Naive thymus-derived CD8-positive, alpha-beta T cell (primary cell): Measurements from ENCODE around the gene XDH. TPM values are rescaled to one million over a fixed set of nuclear protein-coding genes. Genes with fewer than 3 reads are reported as not detected.

ENCODE experiments used
- ATAC-seq, 2 donors: fragments of 150-1000 bp; cut with Tn5 transposase in 1 of 2; sonication (Bioruptor Pico), chemical (Tn5 transposase) in 1 of 2; 1 replicate in 1 of 2; 2 replicates in 1 of 2; pipeline ENCODE4 v1.10.0; 2021; ENCODE audit warnings: mild to moderate bottlenecking in 2 of 2, moderate library complexity in 2 of 2
- POLR2A ChIA-PET: fragments of 350-600 bp; sonication (Branson Sonifier 250); formaldehyde crosslinking; loops from one replicate; lab custom pipeline; 2021; ENCODE audit warnings: antibody characterized with exemption; lab: Charles Lee
- DNase-seq, 10 donors: peaks; one replicate each; pipeline versions ENCODE4 v3.0.0 to v3.0.0-alpha.2; 2020 to 2022
- H3K27ac Mint-ChIP-seq, 10 donors: one replicate each; pipeline ENCODE4 v1.8.0; 2020 to 2022; ENCODE audit warnings: mild to moderate bottlenecking in 10 of 10, mixed read lengths in 10 of 10, moderate library complexity in 4 of 10, inconsistent platforms in 1 of 10
- H3K27me3 Mint-ChIP-seq, 5 donors: one replicate each; pipeline ENCODE4 v1.8.0; 2021 to 2022; ENCODE audit warnings: mixed read lengths in 5 of 5
- H3K36me3 Mint-ChIP-seq, 3 donors: one replicate each; pipeline ENCODE4 v1.8.0; 2020 to 2022; ENCODE audit warnings: mixed read lengths in 3 of 3, mild to moderate bottlenecking in 2 of 3, inconsistent platforms in 1 of 3
- H3K4me1 Mint-ChIP-seq, 4 donors: one replicate each; pipeline ENCODE4 v1.8.0; 2021 to 2022; ENCODE audit warnings: mixed read lengths in 4 of 4
- H3K4me3 Mint-ChIP-seq, 10 donors: one replicate each; pipeline ENCODE4 v1.8.0; 2020 to 2022; ENCODE audit warnings: mild to moderate bottlenecking in 10 of 10, mixed read lengths in 10 of 10, moderate library complexity in 6 of 10, inconsistent platforms in 1 of 10
- H3K9me3 Mint-ChIP-seq, 9 donors: one replicate each; pipeline ENCODE4 v1.8.0; 2020 to 2022; ENCODE audit warnings: mixed read lengths in 9 of 9, mild to moderate bottlenecking in 3 of 9, inconsistent platforms in 1 of 9, moderate library complexity in 1 of 9
- polyA plus RNA-seq, 3 donors: library from polyadenylated mRNA; unstranded; fragments of 300-500 nt; fragmentation: Illumina TruSeq; gene quantifications; one replicate each; pipeline ENCODE4 v1.2.3, GENCODE V29; 2021
- total RNA-seq, 8 experiments: library from RNA in 2 of 8; stranded (reverse) in 2 of 8; gene quantifications; one replicate each; pipeline ENCODE4 v1.2.3 and lab custom pipeline; 2021 to 2026

XDH gene
- total and polyA plus RNA-seq, 5 experiments from 2014 or later, result not detected

DNA sequence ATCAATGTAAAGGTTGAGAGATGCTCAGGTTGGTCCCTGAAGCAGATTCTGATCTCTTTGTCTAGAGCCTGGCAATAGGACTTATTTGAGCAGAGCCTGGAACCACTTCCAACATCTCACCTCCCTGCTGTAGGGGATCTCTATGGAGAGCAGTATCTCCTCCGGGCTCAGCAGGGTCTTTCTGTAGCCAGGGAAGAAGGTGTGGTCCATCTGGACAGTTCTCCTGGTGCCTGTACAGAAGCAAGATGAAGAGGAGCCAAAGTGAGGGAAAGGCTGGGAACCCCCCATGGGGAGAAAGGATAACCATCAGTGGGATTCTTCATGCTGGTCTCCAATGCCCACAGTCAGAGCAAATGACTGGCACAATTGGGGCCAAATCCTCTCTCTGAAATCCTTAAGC, 34.8 kb downstream of the XDH start:
- Mint-ChIP-seq H3K4me1 (peaks cover 0 to 1% (median 0%) of the 10 kb centered on the region in 4 donors), H3K27me3 (peaks cover 0 to under 1% (median 0%) of the 10 kb centered on the region in 5 donors), H3K9me3 (no peaks in the 10 kb centered on the region), H3K4me3 (no peak overlapping the region), H3K27ac (no peak overlapping the region), H3K36me3 (no peaks in the 10 kb centered on the region)
- no peak for DNase-seq
- ATAC-seq, result no peak
- POLR2A ChIA-PET, result no interaction called here

DNA sequence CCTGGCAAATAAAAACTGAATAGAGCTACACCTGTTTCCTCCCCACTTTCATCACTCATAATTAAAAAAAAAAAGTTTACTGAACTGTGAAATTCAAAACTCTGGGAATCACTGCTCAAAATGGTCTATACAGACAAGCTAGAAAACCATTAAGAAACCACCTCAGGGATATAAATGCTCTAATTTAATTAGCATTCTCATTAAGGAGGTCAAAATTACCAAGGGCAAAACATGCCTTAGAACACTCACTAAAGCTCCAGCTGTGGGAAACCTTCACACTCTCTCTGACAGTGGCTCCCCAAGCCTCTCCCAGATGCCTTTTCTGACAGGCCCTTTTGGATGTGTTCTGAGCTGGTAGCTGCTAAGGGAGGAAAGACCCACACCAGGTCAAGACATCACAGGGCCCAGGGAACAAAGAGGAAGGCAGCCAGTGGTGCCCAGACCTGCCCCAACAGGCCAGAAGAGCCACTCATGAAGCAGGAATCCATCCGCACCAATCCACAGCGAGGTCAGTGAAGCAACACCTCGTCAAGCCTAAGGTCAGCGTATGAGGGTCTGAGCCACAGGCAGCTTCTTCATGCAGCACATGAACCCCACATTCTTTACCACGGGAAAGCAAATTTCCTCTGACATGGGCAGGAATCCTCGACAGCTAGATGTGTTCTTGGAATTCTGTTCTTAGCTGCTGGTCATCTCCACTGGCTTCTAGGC, 35.6 kb downstream of the XDH start:
- peaks cover 0 to 4% (median 0%) of the 10 kb centered on the region in 5 donors for H3K27me3 Mint-ChIP-seq
- no peak overlapping the region for H3K4me3 Mint-ChIP-seq
- H3K9me3 Mint-ChIP-seq, result no peaks in the 10 kb centered on the region
- no peak overlapping the region for H3K27ac Mint-ChIP-seq
- POLR2A ChIA-PET, result no interaction called here
- DNase-seq, result no peak
- no peak for ATAC-seq
- no peaks in the 10 kb centered on the region for H3K36me3 Mint-ChIP-seq
- peaks cover 0 to 1% (median 0%) of the 10 kb centered on the region in 4 donors for H3K4me1 Mint-ChIP-seq

DNA sequence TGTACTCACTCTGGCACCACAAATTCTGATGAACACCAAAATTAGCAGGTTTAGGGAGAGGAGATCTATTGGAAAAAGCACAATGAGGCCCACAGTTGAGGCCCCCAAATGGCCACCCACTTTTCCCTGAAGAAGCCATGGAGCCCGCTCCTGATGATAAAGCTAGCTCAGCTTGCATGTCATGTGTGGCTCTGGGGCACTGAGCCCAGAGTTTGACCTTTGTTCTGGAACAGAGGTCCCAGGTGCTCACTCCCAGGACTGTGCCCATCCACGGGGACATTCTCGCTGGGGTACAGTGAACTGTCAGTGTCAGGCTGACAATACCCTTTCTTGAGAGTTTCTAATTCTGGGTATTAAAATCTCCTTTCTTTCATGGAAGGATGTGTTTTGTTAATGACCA, 36.2 kb downstream of the XDH start:
- DNase-seq (no peak), ATAC-seq (no peak)
- H3K9me3 Mint-ChIP-seq, result no peaks in the 10 kb centered on the region
- peaks cover 0 to 1% (median 0%) of the 10 kb centered on the region in 4 donors for H3K4me1 Mint-ChIP-seq
- H3K27ac Mint-ChIP-seq, result no peak overlapping the region
- no peaks in the 10 kb centered on the region for H3K36me3 Mint-ChIP-seq
- no peak overlapping the region for H3K4me3 Mint-ChIP-seq
- POLR2A ChIA-PET, result no interaction called here
- H3K27me3 Mint-ChIP-seq, result peaks cover 0 to 4% (median 0%) of the 10 kb centered on the region in 5 donors

DNA sequence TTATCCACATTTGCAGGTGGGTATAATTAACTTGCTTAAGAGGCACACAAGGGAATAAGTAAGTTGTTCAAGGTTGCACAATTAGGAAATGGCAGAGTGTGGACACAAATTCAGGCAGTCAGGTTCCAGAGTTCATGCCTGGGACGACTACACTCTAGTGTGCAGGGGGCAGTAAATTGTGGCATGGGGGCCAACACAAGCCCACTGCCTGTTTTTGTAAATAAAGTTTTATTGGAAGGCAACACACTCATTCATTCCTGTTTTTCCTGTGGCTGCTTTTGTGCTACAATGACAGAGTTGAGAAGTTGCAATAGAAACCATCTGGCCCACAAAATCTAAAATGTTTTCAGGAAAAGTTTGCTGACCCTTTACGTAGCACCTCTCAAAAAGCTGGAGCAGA, 41.4 kb downstream of the XDH start:
- POLR2A ChIA-PET, result no interaction called here
- Mint-ChIP-seq H3K36me3 (no peaks in the 10 kb centered on the region), H3K27me3 (peaks cover 0 to 4% (median 0%) of the 10 kb centered on the region in 5 donors), H3K4me1 (peaks cover 0 to under 1% (median 0%) of the 10 kb centered on the region in 4 donors), H3K27ac (no peak overlapping the region), H3K4me3 (no peak overlapping the region), H3K9me3 (no peaks in the 10 kb centered on the region)
- ATAC-seq (no peak), DNase-seq (no peak)

DNA sequence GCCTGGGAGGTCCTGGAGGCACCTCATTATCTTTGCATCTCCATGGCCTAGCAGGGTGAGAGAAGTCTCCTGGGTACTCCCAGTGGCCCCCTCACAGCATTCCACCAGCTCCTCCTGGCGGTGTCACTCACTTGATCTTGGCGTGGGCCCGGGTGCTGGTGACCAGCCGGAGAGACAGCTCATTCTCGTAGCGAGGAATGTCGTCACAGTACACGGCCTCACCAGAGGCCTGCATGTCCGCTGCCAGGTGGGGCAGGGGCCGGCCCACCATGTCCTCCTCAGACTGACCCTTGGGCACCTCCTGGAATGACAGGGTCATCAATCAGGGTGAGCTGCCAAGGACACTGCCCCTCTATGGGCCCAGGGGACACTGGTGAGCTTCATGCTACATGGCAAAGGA, 42.4 kb downstream of the XDH start:
- no peak overlapping the region for H3K27ac Mint-ChIP-seq
- peaks cover 0 to 4% (median 0%) of the 10 kb centered on the region in 5 donors for H3K27me3 Mint-ChIP-seq
- no peaks in the 10 kb centered on the region for H3K9me3 Mint-ChIP-seq
- H3K4me3 Mint-ChIP-seq, result no peak overlapping the region
- DNase-seq, result no peak
- H3K36me3 Mint-ChIP-seq, result no peaks in the 10 kb centered on the region
- H3K4me1 Mint-ChIP-seq, result no peaks in the 10 kb centered on the region
- POLR2A ChIA-PET, result interaction anchor here (0.7 kb wide), 1 partner anchor 10 kb away, joined by 3 read pairs; no protein-coding TSS in a partner anchor
- ATAC-seq, result no peak

DNA sequence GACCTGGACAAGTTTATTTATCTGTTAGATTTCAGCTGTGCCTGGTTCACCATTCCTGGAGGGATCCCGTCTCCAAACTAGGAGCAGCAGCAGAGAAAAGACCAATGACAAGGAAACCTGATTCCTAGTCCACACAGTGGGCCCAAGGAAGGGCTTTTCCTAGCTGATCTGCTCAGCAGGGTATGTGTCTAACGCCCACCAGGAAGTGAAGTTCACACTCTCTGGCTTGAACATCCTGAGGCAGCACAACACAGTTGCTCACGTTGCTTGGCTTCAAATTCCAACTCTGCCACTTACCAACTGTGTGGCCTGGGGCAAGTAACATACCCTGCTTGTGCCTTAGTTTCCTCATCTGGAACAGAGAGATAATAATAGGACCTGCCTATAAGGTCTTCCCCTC, 42.9 kb downstream of the XDH start:
- DNase-seq (no peak), ATAC-seq (no peak)
- POLR2A ChIA-PET, result interaction anchor here (0.7 kb wide), 1 partner anchor 9 kb away, joined by 3 read pairs; no protein-coding TSS in a partner anchor
- H3K36me3 Mint-ChIP-seq, result no peaks in the 10 kb centered on the region
- no peak overlapping the region for H3K27ac Mint-ChIP-seq
- peaks cover 0 to 4% (median 0%) of the 10 kb centered on the region in 5 donors for H3K27me3 Mint-ChIP-seq
- no peak overlapping the region for H3K4me3 Mint-ChIP-seq
- no peaks in the 10 kb centered on the region for H3K9me3 Mint-ChIP-seq
- H3K4me1 Mint-ChIP-seq, result no peaks in the 10 kb centered on the region

DNA sequence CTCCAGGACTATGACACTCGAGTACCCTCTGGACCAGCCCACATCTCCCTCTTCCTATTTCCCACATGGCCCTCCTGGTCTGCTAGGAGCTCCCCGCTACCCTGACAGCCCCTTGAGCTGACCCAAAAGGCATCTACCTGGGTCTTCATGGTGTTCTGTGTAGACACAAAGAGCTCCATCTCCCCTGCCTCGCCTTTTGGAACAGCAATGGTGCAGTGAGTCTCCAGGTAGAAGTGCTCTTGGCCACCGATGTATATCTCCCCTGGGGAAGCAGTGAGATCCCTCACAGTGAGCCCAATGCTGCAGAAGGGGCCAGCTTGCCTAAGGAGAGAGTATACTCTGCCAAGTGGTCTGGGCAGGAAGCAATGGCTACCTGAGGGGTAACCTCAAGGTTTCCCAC, 47.8 kb downstream of the XDH start:
- H3K4me3 Mint-ChIP-seq, result no peak overlapping the region
- H3K27me3 Mint-ChIP-seq, result peaks cover 0 to 2% (median 0%) of the 10 kb centered on the region in 5 donors
- H3K36me3 Mint-ChIP-seq, result no peaks in the 10 kb centered on the region
- no peak for ATAC-seq
- no peaks in the 10 kb centered on the region for H3K9me3 Mint-ChIP-seq
- no peaks in the 10 kb centered on the region for H3K4me1 Mint-ChIP-seq
- POLR2A ChIA-PET, result no interaction called here
- no peak overlapping the region for H3K27ac Mint-ChIP-seq
- no peak for DNase-seq

DNA sequence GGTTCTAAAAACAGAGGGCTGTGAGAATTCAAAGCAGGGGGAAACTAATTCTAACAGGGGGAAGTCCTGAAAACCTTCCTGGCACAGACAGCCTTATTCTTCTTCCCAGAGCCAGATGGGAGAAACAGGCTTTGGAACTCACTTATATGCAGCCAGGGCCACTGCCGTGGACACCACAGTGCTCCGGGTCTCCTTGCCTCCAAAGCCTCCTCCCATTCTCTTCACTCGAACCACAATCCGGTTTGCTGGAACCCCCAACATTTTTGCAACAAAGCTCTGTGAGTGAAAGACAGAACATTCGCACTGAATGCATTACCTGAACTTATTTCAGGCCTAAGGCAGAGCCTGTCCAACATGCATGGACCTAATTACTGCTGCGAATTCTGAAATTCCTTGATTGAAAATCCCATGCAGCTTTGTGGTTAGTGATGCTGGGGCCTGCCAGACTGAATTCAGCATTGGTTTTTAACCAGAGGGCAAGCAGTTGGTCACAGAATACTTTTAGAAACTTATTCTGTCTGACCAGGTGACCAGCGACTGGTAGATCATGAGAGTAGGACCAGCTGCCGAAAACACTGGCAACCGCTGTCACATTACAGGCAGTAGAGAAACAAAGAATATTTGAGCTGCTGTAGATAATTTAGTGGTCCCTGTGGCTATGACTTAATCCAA, 48.6 kb downstream of the XDH start:
- Mint-ChIP-seq H3K36me3 (no peaks in the 10 kb centered on the region), H3K27ac (no peak overlapping the region), H3K27me3 (peaks cover 0 to 2% (median 0%) of the 10 kb centered on the region in 5 donors), H3K4me1 (no peaks in the 10 kb centered on the region), H3K9me3 (no peaks in the 10 kb centered on the region), H3K4me3 (no peak overlapping the region)
- POLR2A ChIA-PET, result no interaction called here
- DNase-seq (no peak), ATAC-seq (no peak)

DNA sequence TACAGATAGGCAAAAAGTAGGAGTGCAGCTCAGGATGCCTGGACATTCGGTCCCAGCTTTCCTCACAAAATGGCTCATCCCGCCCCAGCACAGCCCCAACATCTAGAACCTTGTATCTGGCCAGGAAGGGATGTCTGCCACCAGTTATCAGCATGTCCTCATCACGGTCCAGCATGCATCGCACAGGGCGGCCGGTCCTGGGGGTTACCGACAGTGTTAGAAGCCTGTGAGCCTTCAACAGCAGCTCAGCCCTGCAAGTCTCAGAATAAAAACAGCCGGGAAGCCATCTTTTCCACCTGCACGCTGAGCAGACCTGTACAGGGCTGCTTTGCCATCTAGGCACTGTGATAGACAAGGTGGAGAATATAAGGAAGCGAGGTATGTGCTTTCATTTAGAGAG, 49.2 kb downstream of the XDH start:
- Mint-ChIP-seq H3K27me3 (peaks cover 0 to 4% (median 3%) of the 10 kb centered on the region in 5 donors), H3K36me3 (no peaks in the 10 kb centered on the region), H3K4me3 (no peak overlapping the region), H3K27ac (no peak overlapping the region), H3K4me1 (no peaks in the 10 kb centered on the region), H3K9me3 (no peaks in the 10 kb centered on the region)
- ATAC-seq, result no peak
- DNase-seq, result no peak
- POLR2A ChIA-PET, result no interaction called here

DNA sequence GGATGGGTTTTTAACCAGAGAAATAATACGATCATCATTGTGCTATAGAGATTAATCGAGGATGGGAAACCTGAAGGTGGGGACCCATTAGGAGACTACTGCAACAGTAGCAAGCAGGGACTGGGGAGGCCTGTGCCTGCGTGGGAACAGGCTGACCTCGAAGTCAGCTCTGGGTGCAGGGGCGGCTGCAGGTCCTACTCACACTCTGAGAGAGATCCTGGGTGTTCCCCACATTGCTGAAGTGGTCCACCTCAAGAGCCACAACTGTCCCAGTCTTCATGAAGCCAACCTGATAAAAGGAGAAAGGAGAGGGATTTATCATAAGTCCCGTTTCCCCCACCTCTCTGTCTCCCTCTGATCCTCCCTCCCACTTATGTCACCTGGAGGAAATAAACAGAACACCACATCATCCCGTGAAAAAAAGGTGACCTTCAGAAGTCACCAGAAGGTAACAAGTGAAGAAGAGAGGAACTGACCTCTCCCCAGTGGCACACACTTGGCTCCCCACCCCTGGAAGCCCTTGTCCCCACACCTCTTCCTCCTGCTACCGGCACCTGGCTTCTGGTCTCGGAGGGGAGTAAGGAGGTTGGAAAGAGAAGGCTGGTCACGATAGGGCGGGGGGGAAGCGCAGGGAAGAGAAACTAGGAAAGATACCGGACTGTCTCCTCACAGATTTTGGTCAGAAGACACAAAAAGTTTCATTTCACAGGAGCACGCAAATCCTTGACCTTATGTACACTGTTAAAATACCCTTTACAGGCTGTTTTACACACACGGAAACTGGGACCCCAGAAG, 50.4 kb downstream of the XDH start:
- POLR2A ChIA-PET, result no interaction called here
- Mint-ChIP-seq H3K27ac (no peak overlapping the region), H3K27me3 (peaks cover 0 to 5% (median 3%) of the 10 kb centered on the region in 5 donors), H3K36me3 (no peaks in the 10 kb centered on the region), H3K4me3 (no peak overlapping the region), H3K4me1 (no peaks in the 10 kb centered on the region), H3K9me3 (no peaks in the 10 kb centered on the region)
- ATAC-seq, result no peak
- no peak for DNase-seq

DNA sequence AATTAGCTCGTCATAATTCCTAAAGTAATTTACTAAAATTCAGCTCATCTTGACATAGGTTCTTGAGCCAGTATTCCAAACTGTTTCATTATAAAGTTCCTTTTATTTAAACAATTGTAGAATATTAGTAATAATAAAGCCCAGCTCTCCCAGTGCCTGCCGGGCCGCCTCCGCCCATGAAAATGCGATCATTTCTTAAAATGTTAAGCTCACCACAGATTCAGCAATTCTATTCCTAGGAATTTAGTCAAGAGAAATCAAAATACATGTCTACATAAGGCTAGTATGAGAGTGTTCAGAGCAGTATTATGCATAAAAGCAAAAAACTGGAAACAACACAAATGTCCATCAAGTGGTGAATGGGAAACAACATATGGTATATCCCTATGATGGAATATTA, 52.0 kb downstream of the XDH start:
- H3K9me3 Mint-ChIP-seq, result no peaks in the 10 kb centered on the region
- no peak for DNase-seq
- H3K36me3 Mint-ChIP-seq, result no peaks in the 10 kb centered on the region
- POLR2A ChIA-PET, result interaction anchor here (0.5 kb wide), 1 partner anchor 10 kb away, joined by 3 read pairs; no protein-coding TSS in a partner anchor
- H3K4me1 Mint-ChIP-seq, result no peaks in the 10 kb centered on the region
- no peak overlapping the region for H3K27ac Mint-ChIP-seq
- ATAC-seq, result no peak
- no peak overlapping the region for H3K4me3 Mint-ChIP-seq
- peaks cover 0 to 9% (median 3%) of the 10 kb centered on the region in 5 donors for H3K27me3 Mint-ChIP-seq

DNA sequence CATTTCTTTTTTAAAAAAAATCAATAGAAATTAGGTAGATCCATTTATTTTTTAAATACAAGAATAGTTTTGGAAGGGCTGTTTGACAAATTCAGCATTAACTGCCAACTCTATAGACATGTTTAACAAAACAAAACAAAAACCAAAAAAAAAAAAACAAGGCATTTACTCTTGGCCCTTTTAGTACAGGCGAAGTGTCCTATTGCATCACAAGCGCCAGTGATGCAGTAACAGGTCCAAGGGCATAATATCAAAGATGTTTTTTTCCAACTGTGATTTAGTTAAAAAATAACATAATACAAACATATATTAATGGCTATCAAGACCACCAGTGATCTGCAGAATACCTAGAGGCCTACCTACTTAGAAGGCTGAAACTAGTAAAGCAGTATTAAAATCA, 55.3 kb downstream of the XDH start:
- Mint-ChIP-seq H3K4me3 (no peak overlapping the region), H3K4me1 (no peaks in the 10 kb centered on the region), H3K27me3 (peaks cover 9 to 33% (median 26%) of the 10 kb centered on the region in 5 donors), H3K9me3 (peaks cover 0 to 10% (median 3%) of the 10 kb centered on the region in 9 donors), H3K36me3 (peaks cover 0 to 8% (median 0%) of the 10 kb centered on the region in 3 donors), H3K27ac (no peak overlapping the region)
- DNase-seq (no peak), ATAC-seq (no peak)
- POLR2A ChIA-PET, result no interaction called here

DNA sequence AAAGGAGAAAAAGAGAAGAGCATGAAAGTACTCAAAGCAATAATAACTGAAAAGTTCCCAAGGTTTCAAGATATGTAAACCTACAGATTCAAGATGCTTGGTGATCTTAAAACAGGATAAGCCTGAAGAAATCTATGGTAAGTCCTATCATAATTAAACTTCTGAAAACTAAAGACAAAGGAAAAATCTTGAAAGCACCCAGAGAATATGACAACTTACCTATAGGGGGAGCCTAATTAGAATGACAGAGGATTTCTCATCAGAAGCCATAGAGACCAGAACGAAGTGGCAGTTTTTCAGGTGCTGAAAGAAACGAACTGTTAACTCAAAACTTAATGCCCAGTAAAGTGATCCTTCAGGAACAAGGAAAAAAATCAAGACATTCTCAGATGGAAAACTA, 59.7 kb downstream of the XDH start:
- no peak for DNase-seq
- H3K36me3 Mint-ChIP-seq, result peaks cover 0 to 16% (median 0%) of the 10 kb centered on the region in 3 donors
- H3K9me3 Mint-ChIP-seq, result peaks cover 0 to 10% (median 3%) of the 10 kb centered on the region in 9 donors
- no peak for ATAC-seq
- POLR2A ChIA-PET, result no interaction called here
- H3K27ac Mint-ChIP-seq, result no peak overlapping the region
- H3K4me1 Mint-ChIP-seq, result no peaks in the 10 kb centered on the region
- peaks cover 16 to 56% (median 43%) of the 10 kb centered on the region in 5 donors for H3K27me3 Mint-ChIP-seq
- H3K4me3 Mint-ChIP-seq, result no peak overlapping the region
